GM03348 (cell line): ENCODE measurements around the gene HMGB3.
"Not testable (repeated sequence)": the region's sequence is repeated elsewhere in the genome, so short reads cannot be mapped to it uniquely, and the experiment has no call there.

Experiments used
- DNase-seq: peaks from one replicate; pipeline ENCODE4 v3.0.0; 2012; ENCODE audit warnings: low spot score

Gene HMGB3

DNA sequence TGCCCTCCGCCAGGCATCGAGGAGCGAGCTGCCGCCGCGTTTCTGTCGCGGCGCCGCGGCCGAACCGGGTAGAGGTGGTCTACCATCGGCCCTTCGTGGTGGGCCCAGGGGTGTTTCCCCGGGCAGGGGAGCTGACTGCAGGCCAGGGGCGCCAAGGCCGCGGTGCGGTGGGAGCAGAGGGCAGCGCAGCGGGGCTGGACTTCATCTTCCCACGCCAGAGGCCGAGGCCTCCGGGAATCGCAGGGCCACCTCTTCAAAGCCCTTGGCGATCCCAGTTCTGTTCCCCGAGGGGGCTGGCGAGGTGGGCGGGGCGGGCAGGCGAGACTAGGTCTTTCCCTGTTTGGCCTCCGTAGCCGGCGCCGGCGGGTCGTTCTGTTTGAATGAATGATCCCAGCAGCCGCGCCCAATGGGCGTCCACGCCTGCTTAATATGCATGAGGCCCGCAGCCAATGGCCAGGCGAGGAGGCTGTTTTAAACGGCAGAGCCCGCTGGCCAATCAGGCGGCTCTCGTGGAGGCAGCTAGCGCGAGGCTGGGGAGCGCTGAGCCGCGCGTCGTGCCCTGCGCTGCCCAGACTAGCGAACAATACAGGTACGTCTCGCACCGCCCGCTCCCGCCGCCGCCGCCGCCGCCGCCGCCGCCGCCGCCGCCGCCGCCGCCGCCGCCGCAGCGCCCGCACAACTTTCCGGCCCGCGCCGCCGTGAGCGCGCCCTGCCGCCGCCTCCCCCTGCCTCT, at the start of gene HMGB3:
TSS of gene HMGB3 (plus strand) at position 548 of the 733 bp plus-strand sequence. CDS start 2,265 bp downstream, outside the sequence.
- DNase-seq, result peak; percentile 95

DNA sequence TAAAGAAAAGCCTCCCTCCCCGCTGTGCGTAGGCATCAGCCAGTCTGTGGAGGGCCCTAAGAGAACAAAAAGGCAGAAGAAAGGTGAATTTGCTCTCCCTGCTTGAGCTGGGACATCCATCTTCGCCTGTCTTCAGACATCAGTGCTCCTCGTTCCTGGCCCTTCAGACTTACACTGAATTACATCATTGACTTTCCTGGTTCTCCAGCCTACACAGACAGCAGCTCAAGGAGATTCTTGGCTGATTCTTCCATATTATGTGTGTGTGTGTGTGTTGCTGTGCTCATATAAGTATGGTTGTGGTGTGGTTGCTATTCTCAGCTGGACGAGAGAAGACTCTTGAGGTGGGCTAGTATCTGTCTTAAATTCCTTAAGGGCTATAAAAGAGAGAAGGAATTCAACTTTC, 49.2 kb upstream of the HMGB3 start:
- DNase-seq, result peak; percentile 14

DNA sequence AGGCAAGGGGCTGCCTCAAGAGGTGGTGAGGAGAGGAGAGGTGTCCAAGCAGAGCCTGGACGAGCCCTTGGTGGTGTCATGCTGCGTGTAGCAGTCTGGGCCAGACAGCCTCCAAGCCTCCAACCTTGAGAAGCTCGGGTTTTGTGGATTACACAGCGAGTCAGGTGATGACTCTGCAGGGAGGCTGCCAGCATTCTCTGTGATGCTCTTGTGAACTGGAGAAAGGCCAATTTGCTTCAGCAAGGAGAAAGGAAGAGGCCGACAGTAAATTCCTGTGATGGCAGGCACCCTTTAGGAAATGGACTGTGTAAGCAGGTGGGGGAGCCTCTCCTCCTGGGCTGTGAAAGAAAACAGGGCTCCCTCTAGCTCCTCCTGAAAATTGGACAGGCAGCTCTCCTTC, 48.7 kb upstream of the HMGB3 start:
- DNase-seq, result peak; percentile 41

DNA sequence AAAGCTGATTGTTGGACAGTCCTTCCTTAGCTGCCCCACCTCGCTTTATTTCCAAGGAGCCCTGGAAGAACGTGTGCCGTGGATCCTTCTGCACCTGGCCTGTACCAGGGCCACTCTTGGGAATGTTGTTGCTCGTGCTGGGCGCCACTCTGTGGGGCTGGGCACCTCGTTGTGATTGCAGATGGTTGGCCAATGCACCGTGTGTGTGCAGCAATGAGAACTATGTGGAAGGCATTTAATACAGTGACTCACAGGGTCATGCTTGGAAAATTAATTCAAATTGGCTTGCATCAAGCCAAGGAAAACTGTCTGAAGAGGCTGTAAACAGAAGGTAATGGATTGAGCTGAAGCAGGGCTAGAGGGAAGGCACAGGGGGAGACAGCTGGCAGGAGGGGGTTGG, 47.7 kb upstream of the HMGB3 start:
- DNase-seq, result peak; percentile 61

DNA sequence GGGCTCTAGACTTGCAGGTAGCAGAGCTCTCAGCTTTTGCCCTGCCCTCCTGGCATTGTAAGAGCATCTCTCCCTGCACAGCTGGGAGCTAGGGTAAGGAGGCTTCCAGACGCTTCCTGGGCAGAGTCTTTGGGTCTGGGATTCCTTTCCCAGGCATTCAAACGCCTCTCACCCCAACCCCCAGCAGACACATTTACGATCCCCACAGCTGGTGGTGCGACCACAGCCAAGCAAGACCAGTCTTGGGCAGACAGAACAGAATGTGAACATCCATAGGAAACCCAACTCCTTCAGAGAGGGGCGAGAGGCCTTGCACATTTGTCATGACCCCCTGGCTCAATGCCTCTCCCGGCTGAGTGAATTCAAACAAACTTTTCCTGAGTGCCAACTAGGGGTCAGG, 46.6 kb upstream of the HMGB3 start:
- DNase-seq, result peak; percentile 11

DNA sequence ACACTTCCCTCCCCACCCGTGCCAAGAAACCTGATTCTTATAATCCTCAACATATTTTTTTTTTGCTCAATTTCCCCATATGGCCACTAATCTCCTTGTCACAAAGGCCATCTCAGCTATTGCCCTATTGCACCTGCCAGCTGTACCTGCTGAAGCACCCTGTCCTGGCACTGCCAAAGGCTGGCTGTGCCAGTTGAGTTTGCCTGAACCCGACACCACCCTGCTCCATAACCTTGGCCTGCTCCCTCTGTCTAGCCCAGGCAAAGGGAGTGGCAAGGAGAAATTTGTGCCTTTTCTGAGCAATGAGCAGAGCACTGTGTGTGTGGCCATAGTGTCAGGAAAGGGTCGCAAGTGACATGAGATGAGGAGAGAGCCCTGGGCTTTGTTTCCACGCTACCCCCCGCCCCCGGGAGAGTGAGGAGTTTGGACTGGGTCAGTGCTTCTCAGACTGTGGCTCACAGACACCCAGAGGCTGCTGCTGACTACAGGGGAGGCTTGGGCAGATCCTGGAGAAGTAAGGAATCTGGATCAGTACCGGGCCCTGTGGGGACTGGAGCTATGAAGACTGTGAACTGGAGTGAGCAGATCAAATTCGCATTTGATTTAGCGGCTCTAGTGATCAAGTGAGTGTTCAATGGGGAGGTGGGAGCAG, 42.2 kb upstream of the HMGB3 start:
- DNase-seq, result no peak

DNA sequence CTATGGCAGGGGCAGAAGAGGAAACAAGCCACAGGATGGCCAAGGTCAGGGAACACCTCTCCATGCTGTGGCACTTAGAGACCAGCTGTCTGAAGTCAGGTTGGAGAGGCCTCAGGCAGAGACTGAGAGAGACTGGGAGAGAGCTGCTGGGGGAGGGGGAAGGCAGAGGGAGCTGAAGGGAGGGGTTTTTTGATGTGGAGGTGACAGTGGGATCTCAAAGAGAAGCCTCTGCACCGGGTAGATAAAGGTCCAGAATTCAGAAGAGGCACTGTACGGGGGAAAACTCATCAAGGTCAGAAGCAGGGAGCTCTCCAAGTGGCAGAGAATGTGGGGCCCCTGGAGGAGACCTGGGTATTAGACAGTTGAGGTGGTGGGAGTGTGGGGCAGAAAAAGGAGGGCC, 41.6 kb upstream of the HMGB3 start:
- no peak for DNase-seq

DNA sequence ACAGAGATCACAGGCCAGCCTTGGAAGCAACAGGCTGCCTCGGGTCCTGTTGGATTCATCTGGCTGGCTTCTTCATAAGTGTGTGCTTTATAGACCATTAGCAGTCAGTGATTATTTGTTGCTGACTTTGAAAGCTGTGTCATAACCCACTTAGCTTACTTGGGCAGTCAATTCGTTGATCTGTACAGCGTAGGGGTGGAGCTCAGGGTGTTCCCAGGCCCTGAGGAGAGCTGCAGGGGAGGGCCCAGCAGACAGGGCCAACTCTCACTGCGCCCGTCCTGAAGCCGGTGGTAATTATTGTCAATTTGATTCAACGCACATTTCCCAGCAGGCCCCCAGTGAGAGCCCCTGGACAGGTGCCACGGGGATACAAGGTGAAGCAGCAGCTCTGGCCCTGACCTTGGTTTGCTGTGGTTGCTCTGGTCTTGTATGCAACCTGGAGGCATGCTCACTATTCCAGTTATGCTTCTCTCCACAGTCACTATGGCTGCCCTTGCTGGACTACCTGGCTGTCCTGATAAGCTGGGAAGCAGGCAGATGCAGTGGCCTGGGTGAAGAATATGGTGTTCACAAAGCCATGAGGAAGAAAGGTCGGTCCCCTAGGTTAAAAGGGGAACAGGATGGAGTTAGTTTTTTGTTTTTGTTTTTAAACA, 40.1 kb upstream of the HMGB3 start:
- DNase-seq, result no peak

DNA sequence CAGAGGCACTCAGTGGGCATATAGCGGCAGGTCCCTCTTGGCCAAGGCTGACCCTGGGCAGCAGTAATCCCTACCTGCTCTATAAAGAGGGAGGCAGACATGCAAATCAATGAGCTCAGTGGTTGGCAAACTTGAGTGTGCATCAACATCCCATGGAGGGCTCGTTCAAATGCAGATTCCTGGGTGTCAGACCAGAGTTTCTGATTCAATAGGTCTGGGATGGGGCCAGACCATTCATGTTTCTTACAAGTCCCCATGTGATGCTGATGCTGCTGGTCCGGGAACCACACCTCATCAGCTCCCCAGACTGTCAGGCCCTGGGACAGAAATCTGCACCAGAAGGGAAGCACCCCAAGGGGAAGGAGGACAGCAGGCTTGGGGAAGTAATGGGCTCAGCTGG, 38.9 kb upstream of the HMGB3 start:
- no peak for DNase-seq

DNA sequence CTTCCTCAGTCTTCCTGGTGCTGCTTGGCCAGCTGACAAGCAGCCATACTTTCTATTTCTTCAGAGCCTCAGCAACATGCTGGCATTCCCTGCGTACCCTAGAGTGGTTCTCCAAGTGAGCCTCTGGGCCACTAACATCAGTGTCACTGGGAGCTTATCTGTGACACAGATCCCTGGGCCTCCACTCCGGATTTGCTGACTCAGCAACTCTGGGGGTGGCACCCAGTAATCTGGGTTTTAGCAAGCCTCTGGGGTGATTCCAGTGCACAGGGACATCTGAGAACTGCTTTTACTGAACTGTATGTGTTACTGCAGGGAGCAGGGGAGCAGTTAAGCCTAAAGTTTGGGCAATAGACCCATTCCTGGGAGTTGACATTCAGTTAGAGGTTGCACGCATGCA, 28.2 kb upstream of the HMGB3 start:
- no peak for DNase-seq

DNA sequence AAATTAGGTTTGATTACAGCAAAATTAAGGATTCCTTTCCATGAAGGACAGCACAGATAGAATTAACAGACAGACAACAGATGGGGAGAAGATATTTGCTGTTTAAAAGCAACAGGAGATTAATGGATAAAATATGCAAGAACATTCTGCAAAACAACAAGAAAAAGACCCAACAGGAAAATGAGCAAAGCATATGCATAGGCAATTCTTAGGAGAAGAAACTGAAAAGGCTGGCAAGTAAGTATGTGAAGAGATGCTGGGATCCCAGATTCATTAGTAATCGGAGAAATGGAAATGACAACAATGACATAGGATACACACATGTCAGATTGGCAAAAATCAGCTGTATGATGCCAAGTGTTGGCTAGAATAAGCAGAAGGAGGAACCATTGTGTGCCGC, 27.5 kb upstream of the HMGB3 start:
- DNase-seq, result no peak

DNA sequence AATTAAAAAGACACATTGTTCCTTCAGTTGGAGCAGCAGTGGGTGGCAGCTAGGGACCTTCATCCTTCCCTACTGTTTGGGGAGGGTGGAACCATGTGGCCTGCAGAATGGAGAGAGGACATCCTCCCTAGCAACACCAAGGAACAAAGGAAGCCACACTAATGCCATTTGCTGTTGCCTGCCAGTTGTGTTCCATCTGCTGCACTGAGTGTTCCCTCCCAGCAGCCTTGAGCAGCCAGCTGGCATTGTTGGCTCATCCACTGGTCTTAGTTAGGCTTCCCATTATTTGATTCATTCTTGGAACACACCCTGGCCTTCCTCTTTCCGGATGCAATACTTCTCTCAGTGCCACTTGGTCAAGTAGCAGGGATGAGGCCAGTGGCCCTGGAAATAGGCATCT, 25.0 kb upstream of the HMGB3 start:
- DNase-seq, result no peak

DNA sequence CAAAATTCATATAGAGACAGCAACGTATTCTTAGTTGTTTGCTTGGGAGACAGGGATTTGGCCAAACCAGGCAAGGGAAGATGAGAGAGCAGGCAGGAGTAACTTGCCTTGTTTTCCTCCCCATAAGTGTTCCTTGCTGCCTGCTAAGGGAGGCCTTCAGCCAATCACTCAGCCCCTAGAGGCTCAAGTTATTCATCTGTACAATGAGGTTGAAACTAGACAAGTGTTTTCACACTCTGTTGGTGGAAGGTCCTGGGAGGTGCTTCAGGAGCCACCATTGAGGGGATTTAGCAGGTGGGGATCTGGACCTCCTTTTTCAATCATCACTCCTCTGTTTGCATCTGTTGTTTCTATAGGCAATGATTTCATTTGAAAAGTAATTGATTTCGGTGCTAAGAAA, 23.6 kb upstream of the HMGB3 start:
- DNase-seq, result no peak

DNA sequence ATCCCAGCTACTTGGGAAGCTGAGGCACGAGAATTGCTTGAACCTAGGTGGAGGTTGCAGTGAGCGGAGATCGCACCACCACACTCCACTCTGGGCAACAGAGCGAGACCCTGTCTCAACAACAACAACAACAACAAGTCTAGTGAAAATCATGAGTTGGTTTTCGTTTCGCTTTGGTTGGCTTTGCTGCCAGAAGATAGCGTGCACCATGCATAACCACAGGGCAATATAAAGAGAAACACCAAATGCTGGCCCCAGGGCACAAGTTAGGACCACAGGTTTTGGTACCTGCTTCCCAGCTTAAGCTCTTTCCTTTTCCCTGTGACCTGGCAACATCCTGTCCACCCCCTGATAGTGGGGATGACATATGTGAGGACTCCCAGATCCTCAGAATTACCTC, 21.5 kb upstream of the HMGB3 start:
- no peak for DNase-seq

DNA sequence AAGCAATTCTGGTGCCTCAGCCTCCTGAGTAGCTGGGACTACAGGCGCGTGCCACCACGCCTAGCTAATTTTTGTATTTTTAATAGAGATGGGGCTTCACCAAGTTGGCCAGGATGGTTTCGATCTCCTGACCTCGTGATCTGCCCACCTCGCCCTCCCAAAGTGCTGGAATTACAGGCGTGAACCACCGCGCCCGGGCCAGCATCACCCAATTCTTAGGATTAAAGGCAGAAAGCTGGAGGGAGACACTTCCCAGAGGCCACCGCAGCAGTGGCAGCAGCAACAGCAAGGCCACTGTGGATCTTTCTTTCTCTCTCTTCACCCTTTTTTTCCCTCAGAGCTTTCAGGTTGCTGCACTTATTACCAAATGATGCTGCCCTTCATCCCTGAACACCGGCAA, 18.7 kb upstream of the HMGB3 start:
- DNase-seq, result not testable (repeated sequence)

DNA sequence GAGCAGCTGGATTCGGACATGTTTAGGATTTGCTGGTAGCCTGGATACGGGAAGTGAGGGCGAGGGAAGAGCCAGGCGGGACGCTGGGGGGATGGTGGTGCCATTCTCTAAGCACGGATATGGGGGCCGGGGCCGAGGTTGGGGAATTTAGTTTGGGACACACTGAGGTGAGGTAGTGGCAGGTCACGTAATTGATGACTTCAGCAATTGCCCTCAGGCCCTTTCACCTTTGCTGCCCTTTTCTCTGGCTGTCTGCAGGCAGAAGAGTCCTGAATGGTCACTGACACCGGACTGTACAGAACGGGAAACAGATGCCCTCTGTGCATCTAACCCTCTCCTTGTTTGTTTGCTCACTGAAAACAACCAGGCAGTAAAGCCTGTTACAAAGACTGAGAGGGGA, 16.9 kb upstream of the HMGB3 start:
- no peak for DNase-seq

DNA sequence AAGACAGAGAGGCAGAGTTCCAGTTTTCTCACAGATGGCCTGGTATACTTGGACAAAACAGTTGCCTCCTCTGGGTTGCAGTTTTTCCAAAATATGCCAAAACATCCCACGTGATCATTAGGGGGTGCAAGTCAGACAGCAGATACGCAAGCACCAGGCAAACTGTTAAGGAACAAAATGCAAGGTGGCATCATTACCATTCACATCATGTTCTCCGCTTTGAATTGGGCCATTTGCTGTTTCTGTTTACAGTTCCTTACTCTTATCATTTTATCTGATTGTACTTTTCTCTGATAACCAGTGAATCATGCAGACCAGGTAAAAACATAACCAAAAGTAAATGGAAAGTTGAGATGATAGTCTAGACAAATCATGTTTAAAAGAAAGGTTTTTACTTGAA, 16.4 kb upstream of the HMGB3 start:
- DNase-seq, result no peak

DNA sequence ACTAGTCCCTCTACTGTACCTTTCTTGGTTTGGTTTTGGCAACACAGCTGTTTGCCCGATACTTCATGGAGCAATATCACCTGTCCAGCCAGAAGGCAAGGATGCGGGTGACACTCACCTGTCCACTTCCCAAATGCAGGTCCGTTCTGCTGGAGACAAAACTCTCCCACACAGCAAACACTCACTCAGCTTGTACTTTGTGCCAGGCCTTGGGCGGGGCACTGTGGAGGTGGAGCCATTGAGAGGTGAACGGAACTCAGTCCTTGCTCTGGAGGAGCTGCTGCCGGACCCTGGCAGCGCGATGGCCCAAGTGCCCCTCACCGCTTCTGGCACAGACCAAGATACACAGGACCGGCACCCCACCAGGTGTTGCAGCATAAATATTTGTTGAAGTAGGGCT, 15.3 kb upstream of the HMGB3 start:
- no peak for DNase-seq

DNA sequence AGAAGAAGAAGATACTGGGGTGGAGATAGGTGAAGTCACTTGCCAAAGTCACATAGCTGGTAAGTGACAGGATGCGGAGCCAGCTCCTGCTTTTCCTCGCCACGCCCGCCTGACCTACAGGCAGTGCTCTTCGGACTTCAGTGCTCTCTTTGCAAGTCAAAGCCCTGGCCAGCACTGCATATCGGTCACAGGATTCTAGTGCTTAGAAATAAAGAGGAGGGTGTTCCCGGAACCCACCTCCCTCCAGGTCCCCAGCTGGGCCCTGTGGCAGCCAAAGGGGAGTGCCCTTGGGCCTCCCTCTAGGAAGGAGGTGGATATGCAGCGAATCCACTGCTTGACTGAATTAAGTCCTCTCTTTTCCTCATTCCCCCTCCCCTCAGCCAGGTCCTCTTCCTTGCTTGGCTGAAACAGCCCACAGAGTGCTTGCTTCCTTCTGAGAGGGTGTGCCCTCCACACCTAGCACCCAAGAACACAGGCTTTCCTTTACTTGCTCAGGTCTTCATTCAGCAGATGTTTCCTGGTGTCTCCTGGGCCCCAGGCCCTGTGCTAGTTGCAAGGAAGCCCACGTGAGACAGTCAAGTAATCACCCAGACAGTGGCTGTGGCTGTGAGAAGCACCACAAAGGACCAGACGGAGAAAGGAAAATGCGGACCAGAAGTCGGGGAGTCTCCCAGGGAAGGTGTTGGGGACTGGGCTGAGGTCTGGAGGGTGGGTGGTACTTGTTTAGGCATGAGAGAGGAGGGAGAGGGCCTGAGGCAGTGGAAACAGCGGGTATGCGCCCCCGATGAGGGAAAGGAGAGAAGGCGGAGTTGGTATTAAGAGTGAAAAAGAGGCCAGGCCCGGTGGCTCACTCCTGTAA, 14.0 kb upstream of the HMGB3 start:
- DNase-seq, result no peak

DNA sequence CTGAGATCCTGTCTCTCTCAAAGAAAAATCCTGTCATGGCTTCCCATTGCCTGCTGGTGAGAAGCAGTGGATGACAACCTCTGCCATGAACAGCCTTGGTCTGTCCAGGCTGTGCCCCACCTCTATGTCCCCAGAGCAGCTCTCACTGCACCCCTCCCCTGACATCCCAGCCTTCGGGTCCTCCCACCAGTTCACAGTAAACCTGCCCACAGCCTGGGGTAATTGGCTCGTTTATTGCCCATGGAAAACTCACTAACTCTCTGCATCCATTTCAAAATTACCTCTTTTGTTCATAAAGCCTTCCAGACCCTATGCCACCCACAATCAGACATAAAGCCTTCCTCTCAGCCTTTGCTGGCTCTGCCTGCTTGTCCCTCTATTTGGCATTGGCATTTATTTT, 10.7 kb upstream of the HMGB3 start:
- no peak for DNase-seq

DNA sequence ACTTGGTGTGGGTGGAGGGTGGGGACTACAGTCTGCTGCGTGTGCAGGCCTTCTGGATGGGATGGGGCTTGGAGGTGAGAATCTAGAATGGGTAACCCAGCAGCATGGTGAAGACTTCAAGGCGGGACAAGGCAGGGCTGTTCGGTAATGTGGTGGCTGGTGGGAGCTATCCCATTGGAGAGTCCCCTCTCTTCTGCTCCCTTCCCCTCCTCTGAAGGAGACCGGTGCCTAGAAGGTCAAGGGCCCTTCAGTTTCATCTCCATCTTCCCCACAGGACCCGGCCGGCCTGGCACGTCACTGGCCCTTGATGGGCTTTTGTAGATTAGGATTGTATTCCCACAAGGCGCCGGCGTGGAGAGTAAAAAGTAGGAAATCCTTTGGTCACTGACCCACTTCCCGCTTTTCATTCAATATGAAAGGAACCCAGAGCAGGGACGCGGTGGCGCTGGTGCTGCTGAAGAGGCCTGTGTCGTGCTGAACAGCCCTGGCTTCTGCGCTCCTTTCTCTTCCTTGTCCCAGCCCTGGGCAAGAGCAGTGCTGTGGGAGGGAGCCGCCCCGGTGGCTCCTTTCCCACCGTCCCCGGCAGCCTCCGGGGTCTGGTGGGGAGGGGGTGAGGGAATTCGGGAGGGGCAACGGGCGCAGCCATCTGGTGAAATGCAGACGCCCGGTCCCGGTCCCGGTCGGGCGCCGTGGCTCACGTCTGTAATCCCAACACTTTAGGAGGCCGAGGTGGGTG, 7.3 kb upstream of the HMGB3 start:
- DNase-seq, result no peak
